Activated CD4-positive, alpha-beta T cell treated with anti-CD3 and anti-CD28 coated beads, Interleukin-2, amount 50 U/mL, for 1 hour (primary cell): ENCODE measurements around the gene AKR1C3.
"Not testable (repeated sequence)": the region's sequence is repeated elsewhere in the genome, so short reads cannot be mapped to it uniquely, and the experiment has no call there.

ENCODE experiments used
- DNase-seq: peaks from one replicate; pipeline ENCODE4 v3.0.0-alpha.2; 2020

AKR1C3 gene

GRCh38 chr10:5089865-5090264 is 4.3 kb upstream of the AKR1C3 start:
- no peak for DNase-seq

DNA sequence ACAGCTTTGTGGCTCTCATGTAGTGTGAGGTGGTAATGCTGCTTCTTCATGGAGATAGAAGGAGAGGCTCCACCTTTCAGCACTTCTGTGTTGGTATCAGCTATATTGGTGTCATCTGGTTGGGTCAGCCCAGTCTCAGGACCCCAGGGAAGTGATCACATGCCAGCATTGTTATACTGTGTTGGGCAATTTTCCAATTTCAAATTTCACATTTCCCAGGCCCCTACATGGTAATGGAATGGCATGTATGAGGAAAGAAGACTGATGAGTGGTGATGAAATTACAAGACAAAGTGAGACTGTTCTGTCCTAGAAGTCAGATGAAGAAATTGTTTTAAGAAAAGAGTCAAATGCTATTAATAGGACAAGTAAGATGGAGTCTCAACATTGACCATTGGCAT is 3.7 kb upstream of the AKR1C3 start:
- no peak for DNase-seq

DNA sequence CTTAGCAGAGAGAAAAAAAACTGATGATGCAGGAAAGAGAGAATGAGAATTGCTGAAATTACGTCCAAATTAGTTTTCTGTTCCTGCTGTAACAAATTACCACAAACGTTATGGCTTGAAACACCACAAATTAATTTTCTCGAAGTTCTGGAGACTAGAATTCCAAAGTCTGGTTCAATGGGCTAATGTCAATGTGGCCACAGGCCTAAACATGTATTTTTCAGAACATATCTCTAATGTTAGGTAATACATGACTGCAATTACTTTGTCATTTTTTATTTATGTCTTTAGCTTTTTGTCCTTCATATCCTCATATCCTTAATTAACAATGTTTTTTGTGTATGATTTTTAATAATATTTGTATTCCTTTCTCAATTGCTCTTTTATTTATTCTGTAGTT is 3.0 kb upstream of the AKR1C3 start:
- DNase-seq = no peak

GRCh38 chr10:5092375-5092774 is 1.8 kb upstream of the AKR1C3 start:
- no peak for DNase-seq

DNA sequence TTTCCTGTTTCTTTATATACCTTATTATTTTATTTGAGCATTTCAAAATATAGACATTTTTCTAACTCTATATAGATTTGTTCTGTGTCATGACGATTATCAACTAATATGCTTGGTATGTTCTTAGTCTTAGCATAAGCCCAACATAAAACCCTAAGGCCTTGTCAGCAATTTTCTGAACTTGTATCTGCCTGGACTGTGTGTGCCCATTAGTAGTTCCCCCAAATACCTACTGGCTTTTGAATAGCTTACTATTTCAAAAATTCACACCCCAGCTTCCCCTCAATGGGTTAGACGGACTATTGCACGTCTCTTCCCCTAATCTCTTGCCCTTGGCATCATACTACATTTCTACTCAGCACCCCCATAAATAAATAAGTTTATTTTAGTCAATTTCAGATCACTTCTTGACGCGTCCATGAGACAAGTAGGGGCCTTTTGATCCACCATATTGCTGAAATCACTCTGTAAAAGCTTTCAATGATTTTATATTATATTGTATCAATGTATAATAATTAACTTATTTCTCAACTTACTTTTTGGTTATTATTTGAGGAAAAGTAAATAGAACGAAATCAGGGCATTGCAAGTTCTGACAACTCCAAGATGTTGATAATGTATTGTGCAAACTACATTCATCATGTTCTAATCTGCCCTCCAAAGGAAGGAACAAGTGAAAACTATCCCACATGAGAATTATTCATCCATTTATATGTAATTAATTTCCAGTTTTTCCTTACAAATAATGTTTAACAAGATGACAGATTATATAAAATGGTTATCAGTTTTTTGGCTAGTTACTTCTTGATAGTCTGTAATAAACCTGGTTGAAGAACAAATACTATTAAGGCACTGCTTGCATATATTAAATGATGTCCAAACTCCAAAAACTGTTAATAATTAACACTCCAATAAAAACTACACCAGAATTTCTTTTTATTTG is 1.1 kb upstream of the AKR1C3 start:
- no peak for DNase-seq

GRCh38 chr10:5095687-5096086 is 1.5 kb downstream of the AKR1C3 start:
- DNase-seq = no peak

GRCh38 chr10:5096108-5096507 is 1.9 kb downstream of the AKR1C3 start:
- no peak for DNase-seq

DNA sequence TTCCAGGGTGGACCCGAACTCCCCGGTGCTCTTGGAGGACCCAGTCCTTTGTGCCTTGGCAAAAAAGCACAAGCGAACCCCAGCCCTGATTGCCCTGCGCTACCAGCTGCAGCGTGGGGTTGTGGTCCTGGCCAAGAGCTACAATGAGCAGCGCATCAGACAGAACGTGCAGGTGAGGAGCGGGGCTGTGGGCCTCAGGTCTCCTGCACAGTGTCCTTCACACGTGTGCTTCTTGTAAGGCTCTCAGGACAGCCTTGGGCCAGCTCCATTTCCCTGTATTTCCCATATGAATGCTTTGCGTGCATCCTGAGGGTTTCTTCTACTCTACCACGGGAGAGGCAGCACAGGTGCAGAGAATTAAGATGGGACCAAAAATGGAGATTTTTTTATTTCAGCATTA is 8.3 kb downstream of the AKR1C3 start:
- not testable (repeated sequence) for DNase-seq

GRCh38 chr10:5103481-5103880 is 9.3 kb downstream of the AKR1C3 start:
- DNase-seq = no peak

- DNase-seq = no peak
Measured at GRCh38 chr10:5105626-5106025, 11.4 kb downstream of the AKR1C3 start.

DNA sequence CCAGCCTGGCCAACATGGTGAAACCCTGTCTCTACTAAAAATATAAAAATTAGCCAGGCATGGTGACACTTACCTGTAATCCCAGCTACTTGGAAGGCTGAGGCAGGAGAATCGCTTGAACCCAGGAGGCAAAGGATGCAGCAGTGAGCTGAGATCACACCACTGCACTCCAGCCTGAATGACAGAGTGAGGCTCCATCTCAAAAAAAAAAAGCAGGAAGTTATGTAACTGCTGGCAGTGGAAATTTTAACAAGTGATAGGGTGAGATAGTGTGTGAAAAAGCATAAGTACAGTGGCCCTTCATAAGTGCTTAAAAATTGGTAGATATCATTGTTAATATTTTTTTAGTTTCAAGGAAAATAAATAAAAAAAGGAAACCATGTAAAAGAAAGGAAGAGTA is 12.3 kb downstream of the AKR1C3 start:
- DNase-seq = no peak

GRCh38 chr10:5107860-5108526 is 13.8 kb downstream of the AKR1C3 start:
- no peak for DNase-seq

DNA sequence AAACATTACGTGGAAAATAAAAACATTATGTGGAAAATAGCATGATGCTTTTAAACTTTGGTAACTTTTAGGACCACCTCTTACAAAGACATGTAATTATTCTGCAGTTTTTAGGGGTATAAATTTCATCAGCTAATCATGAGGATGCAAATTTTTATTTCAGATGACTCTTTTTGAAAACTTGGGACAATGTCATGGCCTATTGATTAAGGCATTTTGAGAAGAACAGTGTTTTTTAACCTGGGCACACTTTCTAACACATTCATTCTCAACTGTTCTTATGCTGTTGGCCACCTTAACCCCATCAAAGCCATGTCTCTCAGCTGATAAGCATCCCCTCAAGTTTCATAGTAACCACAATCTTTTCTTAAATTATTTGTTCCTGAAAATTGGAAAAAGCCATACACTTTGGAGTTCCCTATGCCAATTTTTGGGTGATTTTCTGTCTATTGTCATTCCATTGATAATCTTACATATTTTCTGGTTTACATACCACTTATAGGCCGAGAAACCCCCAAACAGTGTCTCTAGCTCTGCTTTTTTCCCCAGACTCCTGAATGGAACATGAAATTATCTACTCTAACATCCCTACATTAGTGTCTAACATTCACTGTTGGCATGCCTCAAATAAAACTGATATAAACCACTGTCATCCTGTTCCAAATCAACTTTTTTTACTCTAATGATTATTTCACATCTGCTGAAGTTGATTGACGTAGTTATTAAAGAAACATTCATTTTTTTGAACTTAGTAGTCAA is 14.6 kb downstream of the AKR1C3 start:
- DNase-seq = no peak

- DNase-seq = not testable (repeated sequence)
Measured at GRCh38 chr10:5109861-5110260, 15.6 kb downstream of the AKR1C3 start.

GRCh38 chr10:5116621-5117020 is 22.4 kb downstream of the AKR1C3 start:
- DNase-seq = no peak

GRCh38 chr10:5117026-5117425 is 22.8 kb downstream of the AKR1C3 start:
- DNase-seq = no peak

DNA sequence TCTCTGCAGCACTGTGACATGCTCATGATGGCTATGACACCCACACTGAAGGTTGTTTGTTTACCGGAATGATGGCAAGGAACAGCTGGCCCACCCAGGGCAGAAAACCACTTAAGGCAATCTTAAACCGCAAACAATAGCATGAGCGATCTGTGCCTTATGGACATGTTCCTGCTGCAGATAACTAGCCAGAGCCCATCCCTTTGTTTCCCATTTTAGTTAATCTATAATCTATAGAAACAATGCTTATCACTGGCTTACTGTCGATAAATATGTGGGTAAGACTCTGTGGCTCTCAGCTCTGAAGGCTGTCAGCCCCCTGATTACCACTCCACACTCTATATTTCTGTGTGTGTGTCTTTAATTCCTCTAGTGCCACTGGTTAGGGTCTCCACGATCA is 25.8 kb downstream of the AKR1C3 start:
- not testable (repeated sequence) for DNase-seq

GRCh38 chr10:5123886-5124285 is 29.7 kb downstream of the AKR1C3 start:
- DNase-seq = no peak

GRCh38 chr10:5125315-5126044 is 31.3 kb downstream of the AKR1C3 start:
- no peak for DNase-seq

DNA sequence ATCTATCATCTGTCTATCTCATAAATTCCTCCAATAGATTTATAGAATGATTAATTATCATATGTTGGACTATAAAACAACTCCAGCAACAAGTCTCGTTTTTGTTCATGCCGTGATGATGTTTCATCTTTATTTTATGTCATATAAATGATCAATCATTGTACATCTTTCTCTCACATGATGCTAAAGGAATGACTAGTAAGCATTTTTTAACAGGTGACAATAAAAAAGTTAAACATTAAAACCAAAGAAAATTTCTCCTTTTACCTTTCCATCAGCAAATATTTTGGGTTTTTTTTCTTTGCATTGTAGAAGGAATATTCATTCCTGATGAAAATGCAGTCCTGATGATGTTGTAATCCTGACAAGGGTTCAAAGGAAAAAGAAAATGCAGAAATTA is 41.4 kb downstream of the AKR1C3 start:
- no peak for DNase-seq

GRCh38 chr10:5136468-5137087 is 42.4 kb downstream of the AKR1C3 start:
- DNase-seq = no peak

GRCh38 chr10:5137699-5138098 is 43.5 kb downstream of the AKR1C3 start:
- DNase-seq = not testable (repeated sequence)
